Measurements from ENCODE around the gene ARMC2. TPM values are rescaled to one million over a fixed set of nuclear protein-coding genes. Genes with fewer than 3 reads are reported as not detected.

The ARMC2 gene
- total and polyA plus RNA-seq, 2 experiments from 2014 or later, result 2.7 to 4.4 TPM

GRCh38 chr6:108822401-108822800 is 25.8 kb upstream of the ARMC2 start:
- no peak overlapping the region for H3K4me2 ChIP-seq
- H4K20me1 ChIP-seq (replicated peaks; ENCODE audit: insufficient read depth), result no peaks in the 10 kb centered on the region
- H3K4me1 ChIP-seq (ENCODE audit: insufficient read depth), result no peaks in the 10 kb centered on the region
- TF ChIP-seq JUNB (IDR thresholded peaks at IDR 0.05; ENCODE audit: unreplicated experiment) (no peak), REST (IDR thresholded peaks at IDR 0.05; ENCODE audit: unreplicated experiment) (no peak), STAT1 (IDR thresholded peaks at IDR 0.05; ENCODE audit: unreplicated experiment) (no peak)
- Mint-ChIP-seq H3K4me1 (no peaks in the 10 kb centered on the region), H3K4me3 (no peak overlapping the region), H3K27ac (no peak overlapping the region), H3K36me3 (ENCODE audit: low read depth) (peaks cover 11% of the 10 kb centered on the region; the same call in 2 of the 3 replicates), H3K27me3 (ENCODE audit: insufficient read depth, low read depth, poor library complexity) (no peaks in the 10 kb centered on the region), H3K9me3 (peaks cover 37% of the 10 kb centered on the region)
- ATAC-seq, result no peak
- no peaks in the 10 kb centered on the region for H3K79me2 ChIP-seq (replicated peaks; ENCODE audit: insufficient read depth)
- H3K4me3 ChIP-seq, result no peak overlapping the region
- no peaks in the 10 kb centered on the region; the same call in 1 of the 2 replicates for H3K9me2 ChIP-seq (ENCODE audit: insufficient read depth)
- H3K27me3 ChIP-seq (ENCODE audit: insufficient read depth), result no peaks in the 10 kb centered on the region
- DNase-seq (ENCODE audit: low spot score), result no peak
- H3K36me3 ChIP-seq (ENCODE audit: insufficient read depth), result no peaks in the 10 kb centered on the region; the same call in 1 of the 2 replicates
- no peaks in the 10 kb centered on the region for H3F3A ChIP-seq (replicated peaks; ENCODE audit: low read depth)
- no peak overlapping the region for H3K27ac ChIP-seq (ENCODE audit: low read depth)
- no peak overlapping the region for H2AFZ ChIP-seq

- no peaks in the 10 kb centered on the region for H3K4me1 ChIP-seq (ENCODE audit: insufficient read depth)
- no peaks in the 10 kb centered on the region for H3K79me2 ChIP-seq (replicated peaks; ENCODE audit: insufficient read depth)
- H3K9me2 ChIP-seq (ENCODE audit: insufficient read depth), result no peaks in the 10 kb centered on the region; the same call in 1 of the 2 replicates
- H3K27ac Mint-ChIP-seq, result no peak overlapping the region
- H3K27ac ChIP-seq (ENCODE audit: low read depth), result no peak overlapping the region
- no peak overlapping the region for H2AFZ ChIP-seq
- no peaks in the 10 kb centered on the region for H3K36me3 Mint-ChIP-seq (ENCODE audit: low read depth)
- H3K27me3 Mint-ChIP-seq (ENCODE audit: insufficient read depth, low read depth, poor library complexity), result no peaks in the 10 kb centered on the region
- ATAC-seq, result no peak
- H3K36me3 ChIP-seq (ENCODE audit: insufficient read depth), result no peaks in the 10 kb centered on the region; the same call in 1 of the 2 replicates
- no peaks in the 10 kb centered on the region for H3K4me1 Mint-ChIP-seq
- H3K4me3 Mint-ChIP-seq, result no peak overlapping the region
- H3K27me3 ChIP-seq (ENCODE audit: insufficient read depth), result no peaks in the 10 kb centered on the region
- no peaks in the 10 kb centered on the region for H3F3A ChIP-seq (replicated peaks; ENCODE audit: low read depth)
- no peak for DNase-seq (ENCODE audit: low spot score)
- no peaks in the 10 kb centered on the region for H4K20me1 ChIP-seq (replicated peaks; ENCODE audit: insufficient read depth)
- no peak overlapping the region for H3K4me2 ChIP-seq
- no peak overlapping the region for H3K4me3 ChIP-seq
- peaks cover 19% of the 10 kb centered on the region; the same call in 2 of the 3 replicates for H3K9me3 Mint-ChIP-seq
- TF ChIP-seq CREB1 (CRISPR knock-in tag; IDR thresholded peaks at IDR 0.05; ENCODE audit: low read depth) (no peak), ETS1 (IDR thresholded peaks at IDR 0.05) (no peak), JUNB (IDR thresholded peaks at IDR 0.05; ENCODE audit: unreplicated experiment) (no peak), ZNF114 (CRISPR knock-in tag; IDR thresholded peaks at IDR 0.05) (no peak), CTCF (conservative IDR thresholded peaks at IDR 0.05; ENCODE audit: low read depth in 2 of 2) (no peak), ZNF462 (CRISPR knock-in tag; IDR thresholded peaks at IDR 0.05) (no peak), STAT1 (IDR thresholded peaks at IDR 0.05; ENCODE audit: unreplicated experiment) (no peak)
Observed at GRCh38 chr6:108825326-108825725, 22.9 kb upstream of the ARMC2 start.

All from GM23338 (cell line).